Adrenal gland (tissue), 12 donors: ENCODE data around the gene PBX3. TPM values are rescaled to one million over a fixed set of nuclear protein-coding genes. Genes with fewer than 3 reads are reported as not detected.

Source experiments
- DNase-seq, 7 donors: peaks; one replicate each; pipeline ENCODE4 v3.0.0-alpha.2; 2019 to 2020
- H3K27ac ChIP-seq, 5 donors: fragments of 200-600 bp; sonication (generic) in 4 of 5; 1 replicate in 3 of 5; 2 replicates in 2 of 5; pipeline versions ENCODE4 v1.5.1 to v1.8.0; 2016 to 2020; ENCODE audit warnings: mild to moderate bottlenecking in 1 of 5
- H3K27me3 ChIP-seq: fragments of 200-600 bp; 2 replicates; pipeline ENCODE4 v1.8.0; 2021
- H3K36me3 ChIP-seq, 2 donors: fragments of 200-600 bp; replicated peaks in 1 of 2; 1 replicate in 1 of 2; 2 replicates in 1 of 2; pipeline versions ENCODE4 v1.5.1 to v1.8.0; 2018 to 2022
- H3K4me1 ChIP-seq, 2 donors: fragments of 200-600 bp; replicated peaks in 1 of 2; 1 replicate in 1 of 2; 2 replicates in 1 of 2; pipeline versions ENCODE4 v1.5.1 to v1.8.0; 2018 to 2021
- H3K4me3 ChIP-seq, 4 donors: fragments of 200-600 bp; sonication (generic) in 3 of 4; one replicate each; pipeline ENCODE4 v1.5.1; 2016 to 2018
- H3K9me3 ChIP-seq, 3 donors: fragments of 200-600 bp; sonication (generic) in 1 of 3; replicated peaks in 1 of 3; 1 replicate in 2 of 3; 2 replicates in 1 of 3; pipeline versions ENCODE4 v1.5.1 to v1.8.0; 2016 to 2021
- CTCF ChIP-seq, 6 experiments: fragments of 450-650 bp in 4 of 6; fragments of 200-600 bp in 2 of 6; sonication (generic) in 1 of 6; IDR thresholded peaks; 1 replicate in 5 of 6; 2 replicates in 1 of 6; pipeline versions ENCODE4 v1.5.1 to v1.8.0; 2016 to 2021; ENCODE audit warnings: antibody characterized with exemption in 6 of 6, mild to moderate bottlenecking in 2 of 6, moderate library complexity in 1 of 6
- POLR2A ChIP-seq, 2 donors: fragments of 450-650 bp; IDR thresholded peaks; one replicate each; pipeline ENCODE4 v1.6.1; 2017; ENCODE audit warnings: antibody characterized with exemption in 2 of 2, mild to moderate bottlenecking in 2 of 2, moderate library complexity in 1 of 2
- WGBS, 4 donors: extraction: QIAGEN DNeasy Blood & Tissue Kit in 2 of 4; methylation state at CpG; one replicate each; pipeline versions ENCODE4 v1.1.5 to v1.1.7; 2013 to 2017; 5-methylcytosine and 5-hydroxymethylcytosine counted together
- intact Hi-C, 2 donors: fragments of 100-400 bp; cut with DNase I; formaldehyde crosslinking; loops; one replicate each; pipeline versions ENCODE4 v1.14.1 to v1.15.0; 2022 to 2023
- polyA plus RNA-seq, 3 donors: library from polyadenylated mRNA; stranded (reverse); fragments of 200-250 nt in 2 of 3; fragments of 350-450 nt in 1 of 3; fragmentation: Illumina TruSeq in 1 of 3; extraction: RNeasy Lipid Tissue Mini Kit (QIAGEN cat#74804) in 1 of 3; gene quantifications; one replicate each; pipeline ENCODE4 v1.2.3, GENCODE V29; 2013 to 2014
- total RNA-seq, 9 donors: library from RNA; depleted of rRNA in 4 of 9; stranded (reverse); fragments of >200 nt in 4 of 9; fragments of 120-200 nt in 1 of 9; fragmentation: NEBNext Ultra II Directional in 1 of 9; extraction: Animal tissue kit (Norgen Biotek cat#: 25700) in 1 of 9; gene quantifications; one replicate each; pipeline versions ENCODE4 v1.1.0 to v1.2.4, GENCODE V29; 2013 to 2023
- donor health status: healthy with polysubstance abuse.
- donor health status: Bipolar disorder and iron deficiency.
- donor health status: DM: yes; HTN: yes; CAD: no.
- donor health status: DM: no; HTN: no; CAD: no.
- donor health status: DM: no; HTN: no; CAD: no.
- donor health status: DM: yes; HTN: yes; CAD: no.

The PBX3 gene
- total and polyA plus RNA-seq, 12 donors = 18.3 to 231 (median 133) TPM

- intact Hi-C loops = no loop called here
- Histone ChIP-seq H3K27me3 (no peaks in the 10 kb centered on the region), H3K4me1 (peaks cover 0 to 41% of the 10 kb centered on the region in 2 donors), H3K36me3 (no peaks in the 10 kb centered on the region), H3K27ac (no peak overlapping the region), H3K9me3 (no peaks in the 10 kb centered on the region), H3K4me3 (no peak overlapping the region)
- no peak for DNase-seq
- WGBS, 4 donors = 84 to 94% (median 86%) methylated on average over 1 of the region's 1 CpG
- TF ChIP-seq POLR2A (IDR thresholded peaks at IDR 0.05) (no peak), CTCF (IDR thresholded peaks at IDR 0.05) (no peak)
These were observed 159.7 kb downstream of the PBX3 start for GRCh38 chr9:125906893-125907292.

DNA sequence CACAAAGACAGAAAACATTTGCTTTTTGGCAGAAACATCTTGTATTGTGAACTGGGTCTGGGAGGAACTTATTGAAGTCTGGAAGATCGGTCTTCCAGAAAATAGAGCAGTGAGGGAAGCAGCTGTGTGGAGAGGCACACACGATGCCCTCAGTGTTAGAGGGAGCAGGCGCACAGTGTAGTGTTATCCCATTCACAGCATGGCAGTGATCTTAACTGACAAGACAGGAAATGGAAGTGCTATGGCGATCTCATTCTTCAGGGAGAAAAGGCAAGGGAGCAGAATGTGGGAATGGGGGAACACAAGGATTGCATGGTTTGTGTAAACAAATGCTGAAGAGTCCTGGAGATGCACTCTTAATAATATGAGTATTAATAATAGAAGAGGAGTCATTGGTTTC lies 161.0 kb downstream of the PBX3 start:
- no peak for DNase-seq
- TF ChIP-seq POLR2A (IDR thresholded peaks at IDR 0.05) (no peak), CTCF (IDR thresholded peaks at IDR 0.05) (no peak)
- intact Hi-C loops = no loop called here
- H3K36me3 ChIP-seq = no peaks in the 10 kb centered on the region
- H3K27ac ChIP-seq = no peak overlapping the region
- WGBS, 4 donors = 84 to 91% (median 88%) methylated on average over 4 of the region's 4 CpGs
- H3K4me3 ChIP-seq = no peak overlapping the region
- H3K9me3 ChIP-seq = no peaks in the 10 kb centered on the region
- peaks cover 0 to 31% of the 10 kb centered on the region in 2 donors for H3K4me1 ChIP-seq
- no peaks in the 10 kb centered on the region for H3K27me3 ChIP-seq

DNA sequence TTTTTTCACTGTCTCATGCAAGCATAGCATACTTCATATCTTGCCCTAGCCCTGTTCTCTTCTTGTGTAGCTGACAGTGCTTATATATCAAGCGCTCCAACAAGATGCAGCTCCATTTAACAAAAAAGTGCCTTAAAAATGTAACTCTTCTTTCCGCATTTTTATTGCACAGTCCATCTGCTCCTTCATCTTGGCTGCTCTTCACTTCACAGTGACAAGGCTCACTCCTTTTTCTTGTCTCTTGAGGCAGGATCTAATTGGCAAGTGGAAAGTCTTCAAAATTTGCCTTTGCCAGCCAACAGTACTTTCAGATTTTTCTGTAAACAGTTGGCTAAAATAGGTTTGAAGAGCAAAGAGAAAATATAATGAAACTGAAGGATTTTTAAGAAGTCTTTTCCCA lies 161.8 kb downstream of the PBX3 start:
- Histone ChIP-seq H3K36me3 (no peaks in the 10 kb centered on the region), H3K9me3 (no peaks in the 10 kb centered on the region), H3K27me3 (no peaks in the 10 kb centered on the region), H3K4me1 (peaks cover 0 to 29% of the 10 kb centered on the region in 2 donors), H3K27ac (no peak overlapping the region), H3K4me3 (no peak overlapping the region)
- WGBS, 4 donors = 96 to 97% (median 97%) methylated on average over 2 of the region's 2 CpGs
- intact Hi-C loops = no loop called here
- DNase-seq = no peak
- TF ChIP-seq POLR2A (IDR thresholded peaks at IDR 0.05) (no peak), CTCF (IDR thresholded peaks at IDR 0.05) (no peak)

- no peak overlapping the region for H3K4me3 ChIP-seq
- TF ChIP-seq POLR2A (IDR thresholded peaks at IDR 0.05) (no peak), CTCF (IDR thresholded peaks at IDR 0.05) (no peak)
- H3K9me3 ChIP-seq = no peaks in the 10 kb centered on the region
- H3K27ac ChIP-seq = no peak overlapping the region
- H3K27me3 ChIP-seq = no peaks in the 10 kb centered on the region
- peaks cover 0 to 34% of the 10 kb centered on the region in 2 donors for H3K4me1 ChIP-seq
- intact Hi-C loops = no loop called here
- 83 to 95% (median 93%) methylated on average over 4 of the region's 4 CpGs for WGBS, 4 donors
- H3K36me3 ChIP-seq = no peaks in the 10 kb centered on the region
- no peak for DNase-seq
These were observed 162.3 kb downstream of the PBX3 start for GRCh38 chr9:125909459-125909858.
